Lower leg skin (tissue), 4 donors: ENCODE results near the gene TCERG1L. TPM values are rescaled to one million over a fixed set of nuclear protein-coding genes. Genes with fewer than 3 reads are reported as not detected.

Source experiments
- DNase-seq, 2 donors: peaks; one replicate each; pipeline ENCODE4 v3.0.0-alpha.2; 2019; ENCODE audit warnings: low spot score in 2 of 2
- H3K4me3 ChIP-seq: fragments of 200-600 bp; sonication (generic); 2 replicates; pipeline ENCODE4 v1.5.1; 2017; ENCODE audit warnings: mild to moderate bottlenecking, low read depth; ENCODE audit not compliant: poor library complexity, severe bottlenecking
- CTCF ChIP-seq, 3 donors: fragments of 450-650 bp; IDR thresholded peaks; one replicate each; pipeline ENCODE4 v1.5.1; 2016; ENCODE audit warnings: antibody characterized with exemption in 3 of 3, mild to moderate bottlenecking in 3 of 3, moderate library complexity in 2 of 3
- POLR2A ChIP-seq, 2 donors: fragments of 450-650 bp; IDR thresholded peaks; one replicate each; pipeline ENCODE4 v1.6.1; 2016 to 2017; ENCODE audit warnings: antibody characterized with exemption in 2 of 2, mild to moderate bottlenecking in 1 of 2, moderate library complexity in 1 of 2
- WGBS, 2 donors: methylation state at CpG; one replicate each; pipeline ENCODE4 v1.1.5; 2018; 5-methylcytosine and 5-hydroxymethylcytosine counted together
- intact Hi-C: fragments of 100-400 bp; cut with DNase I; formaldehyde crosslinking; loops from one replicate; pipeline ENCODE4 v1.15.0; 2023; ENCODE audit warnings: low total_unique reads
- total RNA-seq, 4 donors: library from RNA; depleted of rRNA; stranded (reverse); fragments of >200 nt; gene quantifications; one replicate each; pipeline ENCODE4 v1.1.0, GENCODE V29; 2016

TCERG1L gene
- total RNA-seq, 4 donors from 2014 or later = 0.57 to 1.1 (median 0.90) TPM

- WGBS, 2 donors = 80 to 100% methylated on average over 1 of the region's 1 CpG
- TF ChIP-seq CTCF (IDR thresholded peaks at IDR 0.05) = no peak
- no peak for TF ChIP-seq POLR2A (IDR thresholded peaks at IDR 0.05)
- intact Hi-C loops = no loop called here
- no peak for DNase-seq
- H3K4me3 ChIP-seq = no peak overlapping the region
These were observed 66.7 kb downstream of the TCERG1L start for GRCh38 chr10:131244836-131245235.

DNA sequence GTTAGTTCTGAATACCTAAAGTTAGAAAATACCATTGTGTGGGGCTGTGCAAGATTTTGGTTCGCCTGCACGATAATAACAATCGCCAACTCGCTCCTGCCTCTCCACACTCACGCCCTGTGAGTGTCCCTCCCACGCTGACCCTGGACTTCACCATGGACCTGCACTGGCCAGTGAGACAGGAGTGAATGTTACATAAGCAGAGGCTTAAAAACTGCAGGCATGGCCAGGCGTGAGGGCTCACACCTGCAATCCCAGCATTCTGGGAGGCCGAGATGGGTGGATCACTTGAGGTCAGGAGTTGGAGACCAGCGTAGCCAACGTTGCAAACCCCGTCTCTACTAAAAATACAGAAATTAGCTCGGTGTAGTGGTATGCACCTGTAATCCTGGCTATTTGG lies 68.4 kb downstream of the TCERG1L start:
- TF ChIP-seq POLR2A (IDR thresholded peaks at IDR 0.05) (no peak), CTCF (IDR thresholded peaks at IDR 0.05) (no peak)
- intact Hi-C loops = no loop called here
- H3K4me3 ChIP-seq = no peak overlapping the region
- WGBS, 2 donors = 81 to 89% methylated on average over 12 of the region's 12 CpGs
- DNase-seq = no peak

DNA sequence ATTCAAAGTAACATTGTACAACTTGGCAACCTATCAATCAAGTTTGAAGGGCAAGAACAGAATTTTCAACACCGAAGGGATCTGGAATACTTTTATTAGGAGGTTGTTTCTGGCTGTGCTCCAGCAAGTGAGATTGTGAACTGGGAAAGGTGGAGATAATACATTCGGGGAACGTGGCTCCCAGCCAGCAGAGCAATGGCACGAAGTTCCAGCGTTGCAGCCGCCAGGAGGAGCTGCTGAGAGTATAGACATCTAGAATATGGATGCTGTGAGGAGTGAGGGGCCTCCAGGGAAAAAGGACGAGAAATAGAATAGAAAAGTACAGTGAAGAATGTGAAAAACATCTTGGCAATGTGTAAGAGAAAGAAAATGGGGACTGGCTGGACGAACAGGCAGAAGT lies 69.5 kb downstream of the TCERG1L start:
- H3K4me3 ChIP-seq = no peak overlapping the region
- 12 to 17% methylated on average over 8 of the region's 8 CpGs for WGBS, 2 donors
- intact Hi-C loops = no loop called here
- TF ChIP-seq CTCF (IDR thresholded peaks at IDR 0.05) (no peak), POLR2A (IDR thresholded peaks at IDR 0.05) (no peak)
- no peak for DNase-seq

GRCh38 chr10:131240691-131241090 lies 70.8 kb downstream of the TCERG1L start:
- TF ChIP-seq CTCF (IDR thresholded peaks at IDR 0.05) (no peak), POLR2A (IDR thresholded peaks at IDR 0.05) (no peak)
- WGBS, 2 donors = 82 to 88% methylated on average over 16 of the region's 16 CpGs
- no peak for DNase-seq
- intact Hi-C loops = no loop called here
- H3K4me3 ChIP-seq = no peak overlapping the region

- intact Hi-C loops = no loop called here
- TF ChIP-seq POLR2A (IDR thresholded peaks at IDR 0.05) (no peak), CTCF (IDR thresholded peaks at IDR 0.05) (no peak)
- DNase-seq = no peak
- H3K4me3 ChIP-seq = no peak overlapping the region
- 84 to 85% methylated on average over 7 of the region's 7 CpGs for WGBS, 2 donors
These were observed 71.6 kb downstream of the TCERG1L start for GRCh38 chr10:131239926-131240325.

GRCh38 chr10:131239450-131239849 lies 72.1 kb downstream of the TCERG1L start:
- H3K4me3 ChIP-seq = no peak overlapping the region
- 76 to 82% methylated on average over 13 of the region's 13 CpGs for WGBS, 2 donors
- TF ChIP-seq POLR2A (IDR thresholded peaks at IDR 0.05) = no peak
- TF ChIP-seq CTCF (IDR thresholded peaks at IDR 0.05) = no peak
- intact Hi-C loops = no loop called here
- DNase-seq = no peak
